Neural cell (in vitro differentiated cells): ENCODE data around the gene PPFIA4. TPM values are rescaled to one million over a fixed set of nuclear protein-coding genes. Genes with fewer than 3 reads are reported as not detected.

Experiments
- H2AFZ ChIP-seq: fragments of 200-600, 300-800 bp; sonication (generic), shearing (Covaris generic); 2 replicates; pipeline ENCODE4 v1.6.0; 2014; ENCODE audit warnings: low read depth, mild to moderate bottlenecking, antibody characterized with exemption, low read length, moderate library complexity
- H3F3A ChIP-seq: fragments of 200-600 bp; shearing (Covaris generic); 2 replicates; pipeline ENCODE4 v1.6.1; 2016; ENCODE audit warnings: mild to moderate bottlenecking, moderate library complexity, mixed read lengths, antibody characterized with exemption, low read length; ENCODE audit not compliant: insufficient read depth, poor library complexity, severe bottlenecking
- H3K27ac ChIP-seq: fragments of 200-600, 300-800 bp; sonication (generic), shearing (Covaris generic); 2 replicates; pipeline ENCODE4 v1.5.1; 2014; ENCODE audit warnings: mild to moderate bottlenecking, low read length, moderate library complexity
- H3K27me3 ChIP-seq: fragments of 300-800, 200-600 bp; sonication (generic), shearing (Covaris generic); 2 replicates; pipeline ENCODE4 v1.6.0; 2014; ENCODE audit warnings: mild to moderate bottlenecking, low read depth, low read length, moderate library complexity; ENCODE audit not compliant: insufficient read depth
- H3K36me3 ChIP-seq: fragments of 300-800, 200-600 bp; sonication (generic), shearing (Covaris generic); 2 replicates; pipeline ENCODE4 v1.5.1; 2014; ENCODE audit warnings: mild to moderate bottlenecking, antibody characterized with exemption, low read length, moderate library complexity; ENCODE audit not compliant: insufficient read depth
- H3K4me2 ChIP-seq: fragments of 300-800, 200-600 bp; sonication (generic), shearing (Covaris generic); 2 replicates; pipeline ENCODE4 v1.6.0; 2014; ENCODE audit warnings: mild to moderate bottlenecking, low read length
- H3K4me3 ChIP-seq: fragments of 300-800, 200-600 bp; sonication (generic), shearing (Covaris generic); 2 replicates; pipeline ENCODE4 v1.5.1; 2014; ENCODE audit warnings: mild to moderate bottlenecking, low read length, moderate library complexity
- H3K79me2 ChIP-seq: fragments of 200-600 bp; shearing (Covaris generic); replicated peaks from 2 replicates; pipeline ENCODE4 v1.6.0; 2014; ENCODE audit warnings: mild to moderate bottlenecking, low read length, moderate library complexity; ENCODE audit not compliant: insufficient read depth
- H3K9ac ChIP-seq: fragments of 300-800, 200-600 bp; sonication (generic), shearing (Covaris generic); 2 replicates; pipeline ENCODE4 v1.6.1; 2016; ENCODE audit warnings: mild to moderate bottlenecking, low read length, mixed read lengths
- H3K9me2 ChIP-seq: fragments of 200-600 bp; shearing (Covaris generic); 2 replicates; pipeline ENCODE4 v1.6.1; 2016; ENCODE audit warnings: mild to moderate bottlenecking, low read length, mixed read lengths; ENCODE audit not compliant: insufficient read depth
- H3K9me3 ChIP-seq: fragments of 200-600, 300-800 bp; sonication (generic), shearing (Covaris generic); 2 replicates; pipeline ENCODE4 v1.6.1; 2016; ENCODE audit warnings: mild to moderate bottlenecking, mixed run types, low read length, moderate library complexity, mixed read lengths
- H4K20me1 ChIP-seq: fragments of 200-600 bp; shearing (Covaris generic); 2 replicates; pipeline ENCODE4 v1.6.1; 2016; ENCODE audit warnings: mild to moderate bottlenecking, mixed run types; ENCODE audit not compliant: insufficient read depth
- CTCF ChIP-seq: fragments of 450-650 bp; IDR thresholded peaks from 2 replicates; pipeline ENCODE4 v1.5.1; 2014; ENCODE audit warnings: antibody characterized with exemption, mild to moderate bottlenecking, moderate library complexity; ENCODE audit not compliant: poor library complexity, severe bottlenecking
- EP300 ChIP-seq: fragments of 450-650 bp; conservative IDR thresholded peaks from 2 replicates; pipeline ENCODE4 v1.6.1; 2014; ENCODE audit warnings: antibody characterized with exemption, mild to moderate bottlenecking, moderate library complexity; ENCODE audit not compliant: poor library complexity, severe bottlenecking
- EZH2 ChIP-seq: fragments of 200-600, 300-800 bp; shearing (Covaris generic), sonication (generic); IDR thresholded peaks from 2 replicates; pipeline ENCODE4 v1.6.1; 2014; ENCODE audit warnings: antibody characterized with exemption, low read length, borderline replicate concordance, mild to moderate bottlenecking; ENCODE audit not compliant: insufficient read depth, poor library complexity, severe bottlenecking
- MXI1 ChIP-seq: fragments of 450-650 bp; conservative IDR thresholded peaks from 2 replicates; pipeline ENCODE4 v1.6.1; 2014; ENCODE audit warnings: antibody characterized with exemption, mild to moderate bottlenecking; ENCODE audit not compliant: poor library complexity, severe bottlenecking
- POLR2AphosphoS5 ChIP-seq: IDR thresholded peaks from 2 replicates; pipeline ENCODE4 v1.6.1; 2012
- RAD21 ChIP-seq: fragments of 450-650 bp; conservative IDR thresholded peaks from 2 replicates; pipeline ENCODE4 v1.6.1; 2014; ENCODE audit warnings: antibody characterized with exemption, mild to moderate bottlenecking, moderate library complexity
- SMC3 ChIP-seq: fragments of 450-650 bp; conservative IDR thresholded peaks from 2 replicates; pipeline ENCODE4 v1.6.1; 2014; ENCODE audit warnings: antibody characterized with exemption, mild to moderate bottlenecking, moderate library complexity; ENCODE audit not compliant: poor library complexity
- TAF1 ChIP-seq: IDR thresholded peaks from 2 replicates; pipeline ENCODE4 v1.6.1; 2012; ENCODE audit warnings: low read depth
- polyA plus RNA-seq: library from polyadenylated mRNA; depleted of rRNA; stranded (reverse); fragments of >200 nt; gene quantifications from 2 replicates; pipeline ENCODE4 v1.2.3, GENCODE V29; 2014
- TF ChIP-seq, protein P1 (sequence below): IDR thresholded peaks from 2 replicates; pipeline ENCODE4 v1.6.1; 2012; ENCODE audit warnings: borderline replicate concordance

Gene PPFIA4
- polyA plus RNA-seq, 1 donor from 2014 or later = 1.6 TPM

GRCh38 chr1:203026666-203027663, 674 bp downstream of the PPFIA4 start:
- Histone ChIP-seq H3K36me3 (peaks cover 10% of the 10 kb centered on the region), H3K9me3 (no peaks in the 10 kb centered on the region), H2AFZ (peak overlapping the region; percentile 31), H3K9me2 (no peaks in the 10 kb centered on the region), H3K27me3 (peaks cover 19% of the 10 kb centered on the region), H3K4me2 (peak overlapping the region; percentile 63), H3F3A (peaks cover 3% of the 10 kb centered on the region), H4K20me1 (no peaks in the 10 kb centered on the region), H3K9ac (peak overlapping the region; percentile 61), H3K4me3 (peak overlapping the region; percentile 75), H3K79me2 (no peaks in the 10 kb centered on the region), H3K27ac (no peak overlapping the region)
- TF ChIP-seq POLR2AphosphoS5 (no peak), CTCF (peak; percentile 53)

DNA sequence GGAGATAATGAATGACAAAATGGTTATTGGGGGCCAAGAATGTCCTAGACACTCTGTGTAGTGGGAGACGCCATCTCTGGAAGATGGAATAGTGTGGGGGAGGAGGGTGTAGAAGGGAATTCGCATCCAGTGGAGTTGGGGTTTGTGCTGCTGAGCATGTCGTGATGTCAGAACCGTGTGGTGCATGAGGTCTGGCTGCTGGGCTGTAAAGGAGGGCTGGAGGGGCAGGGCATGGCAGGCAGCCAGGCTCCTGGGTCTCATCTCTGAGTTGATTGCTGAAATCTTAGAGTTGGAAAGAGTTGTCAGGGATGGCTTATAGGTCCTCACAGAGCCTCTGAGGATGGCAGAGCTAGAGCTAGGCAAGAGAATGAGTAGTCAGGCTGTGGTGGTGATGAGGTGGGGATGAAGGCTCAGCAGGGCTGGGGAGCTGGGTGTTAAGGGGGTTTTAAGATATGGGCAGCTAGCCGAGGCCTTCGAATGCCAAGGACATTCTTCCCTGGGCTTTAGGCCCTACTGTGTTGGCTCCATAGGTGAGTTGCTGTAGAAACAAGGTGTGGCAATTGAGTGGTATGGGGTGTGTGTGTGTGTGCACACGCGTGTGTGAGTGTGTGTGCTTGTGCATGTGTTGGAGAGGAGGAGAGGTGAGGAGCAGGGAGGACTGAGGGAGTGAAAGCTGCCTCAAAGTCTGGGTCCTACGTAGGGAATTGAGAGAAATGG, 1.9 kb downstream of the PPFIA4 start:
- H3K9me3 ChIP-seq = no peaks in the 10 kb centered on the region
- H3K79me2 ChIP-seq = no peaks in the 10 kb centered on the region
- H2AFZ ChIP-seq = no peak overlapping the region
- no peaks in the 10 kb centered on the region for H3K9me2 ChIP-seq
- peaks cover 10% of the 10 kb centered on the region for H3K36me3 ChIP-seq
- peaks cover 19% of the 10 kb centered on the region for H3K27me3 ChIP-seq
- H3F3A ChIP-seq = peaks cover 3% of the 10 kb centered on the region
- H3K4me2 ChIP-seq = no peak overlapping the region
- no peak overlapping the region for H3K4me3 ChIP-seq
- no peak overlapping the region for H3K27ac ChIP-seq
- no peak overlapping the region for H3K9ac ChIP-seq
- TF ChIP-seq POLR2AphosphoS5 (no peak), MXI1 (no peak), TAF1 (no peak), SMC3 (no peak), CTCF (no peak), EZH2 (no peak), EP300 (no peak), RAD21 (no peak)
- TF ChIP-seq, protein P1, sequence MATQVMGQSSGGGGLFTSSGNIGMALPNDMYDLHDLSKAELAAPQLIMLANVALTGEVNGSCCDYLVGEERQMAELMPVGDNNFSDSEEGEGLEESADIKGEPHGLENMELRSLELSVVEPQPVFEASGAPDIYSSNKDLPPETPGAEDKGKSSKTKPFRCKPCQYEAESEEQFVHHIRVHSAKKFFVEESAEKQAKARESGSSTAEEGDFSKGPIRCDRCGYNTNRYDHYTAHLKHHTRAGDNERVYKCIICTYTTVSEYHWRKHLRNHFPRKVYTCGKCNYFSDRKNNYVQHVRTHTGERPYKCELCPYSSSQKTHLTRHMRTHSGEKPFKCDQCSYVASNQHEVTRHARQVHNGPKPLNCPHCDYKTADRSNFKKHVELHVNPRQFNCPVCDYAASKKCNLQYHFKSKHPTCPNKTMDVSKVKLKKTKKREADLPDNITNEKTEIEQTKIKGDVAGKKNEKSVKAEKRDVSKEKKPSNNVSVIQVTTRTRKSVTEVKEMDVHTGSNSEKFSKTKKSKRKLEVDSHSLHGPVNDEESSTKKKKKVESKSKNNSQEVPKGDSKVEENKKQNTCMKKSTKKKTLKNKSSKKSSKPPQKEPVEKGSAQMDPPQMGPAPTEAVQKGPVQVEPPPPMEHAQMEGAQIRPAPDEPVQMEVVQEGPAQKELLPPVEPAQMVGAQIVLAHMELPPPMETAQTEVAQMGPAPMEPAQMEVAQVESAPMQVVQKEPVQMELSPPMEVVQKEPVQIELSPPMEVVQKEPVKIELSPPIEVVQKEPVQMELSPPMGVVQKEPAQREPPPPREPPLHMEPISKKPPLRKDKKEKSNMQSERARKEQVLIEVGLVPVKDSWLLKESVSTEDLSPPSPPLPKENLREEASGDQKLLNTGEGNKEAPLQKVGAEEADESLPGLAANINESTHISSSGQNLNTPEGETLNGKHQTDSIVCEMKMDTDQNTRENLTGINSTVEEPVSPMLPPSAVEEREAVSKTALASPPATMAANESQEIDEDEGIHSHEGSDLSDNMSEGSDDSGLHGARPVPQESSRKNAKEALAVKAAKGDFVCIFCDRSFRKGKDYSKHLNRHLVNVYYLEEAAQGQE = no peak
- H4K20me1 ChIP-seq = no peaks in the 10 kb centered on the region
